Fibroblast of mammary gland (primary cell): ENCODE results near the gene NGEF.

Experiments used
- DNase-seq: peaks from one replicate; pipeline ENCODE4 v3.0.0-alpha.2; 2010; ENCODE audit warnings: low read depth
- H3K4me3 ChIP-seq: 2 replicates; pipeline ENCODE4 v1.5.1; 2011; ENCODE audit warnings: low read depth, mild to moderate bottlenecking, low read length, moderate library complexity; ENCODE audit not compliant: control insufficient read depth
- TF ChIP-seq, protein P1 (sequence below): conservative IDR thresholded peaks from 2 replicates; pipeline ENCODE4 v1.5.1; 2011; ENCODE audit warnings: low read depth, low read length, inconsistent platforms; ENCODE audit not compliant: control insufficient read depth, insufficient read depth

NGEF gene

DNA sequence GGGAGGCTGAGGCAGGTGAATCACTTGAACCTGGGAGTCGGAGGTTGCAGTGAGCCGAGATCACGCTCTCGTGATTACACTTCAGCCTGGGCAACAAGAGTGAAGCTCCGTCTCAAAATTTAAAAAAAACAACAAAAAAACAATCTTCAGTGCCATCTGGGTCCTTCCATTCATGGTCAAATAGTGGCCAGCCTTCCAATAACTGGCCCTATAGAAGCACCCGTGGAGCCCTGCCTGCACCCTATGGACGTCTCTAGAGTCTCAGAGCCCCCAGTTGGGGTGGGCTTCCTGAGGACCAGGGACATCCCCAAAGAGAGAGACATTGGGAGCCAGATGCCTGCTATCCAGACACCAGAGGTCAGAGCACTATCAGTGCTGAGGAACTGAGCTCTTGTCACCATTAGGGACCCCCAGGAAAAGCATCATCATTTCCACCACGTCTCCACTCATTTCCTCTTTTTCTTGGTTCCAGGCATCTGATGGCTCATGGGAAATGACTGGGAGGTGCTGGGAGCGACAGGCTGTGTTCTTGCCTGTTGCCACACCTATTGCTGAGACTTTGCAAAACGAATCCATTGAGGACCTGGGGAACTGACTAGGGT lies 28.8 kb upstream of the NGEF start:
- TF ChIP-seq, protein P1, sequence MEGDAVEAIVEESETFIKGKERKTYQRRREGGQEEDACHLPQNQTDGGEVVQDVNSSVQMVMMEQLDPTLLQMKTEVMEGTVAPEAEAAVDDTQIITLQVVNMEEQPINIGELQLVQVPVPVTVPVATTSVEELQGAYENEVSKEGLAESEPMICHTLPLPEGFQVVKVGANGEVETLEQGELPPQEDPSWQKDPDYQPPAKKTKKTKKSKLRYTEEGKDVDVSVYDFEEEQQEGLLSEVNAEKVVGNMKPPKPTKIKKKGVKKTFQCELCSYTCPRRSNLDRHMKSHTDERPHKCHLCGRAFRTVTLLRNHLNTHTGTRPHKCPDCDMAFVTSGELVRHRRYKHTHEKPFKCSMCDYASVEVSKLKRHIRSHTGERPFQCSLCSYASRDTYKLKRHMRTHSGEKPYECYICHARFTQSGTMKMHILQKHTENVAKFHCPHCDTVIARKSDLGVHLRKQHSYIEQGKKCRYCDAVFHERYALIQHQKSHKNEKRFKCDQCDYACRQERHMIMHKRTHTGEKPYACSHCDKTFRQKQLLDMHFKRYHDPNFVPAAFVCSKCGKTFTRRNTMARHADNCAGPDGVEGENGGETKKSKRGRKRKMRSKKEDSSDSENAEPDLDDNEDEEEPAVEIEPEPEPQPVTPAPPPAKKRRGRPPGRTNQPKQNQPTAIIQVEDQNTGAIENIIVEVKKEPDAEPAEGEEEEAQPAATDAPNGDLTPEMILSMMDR: no peak
- DNase-seq: no peak
- H3K4me3 ChIP-seq: no peak overlapping the region

DNA sequence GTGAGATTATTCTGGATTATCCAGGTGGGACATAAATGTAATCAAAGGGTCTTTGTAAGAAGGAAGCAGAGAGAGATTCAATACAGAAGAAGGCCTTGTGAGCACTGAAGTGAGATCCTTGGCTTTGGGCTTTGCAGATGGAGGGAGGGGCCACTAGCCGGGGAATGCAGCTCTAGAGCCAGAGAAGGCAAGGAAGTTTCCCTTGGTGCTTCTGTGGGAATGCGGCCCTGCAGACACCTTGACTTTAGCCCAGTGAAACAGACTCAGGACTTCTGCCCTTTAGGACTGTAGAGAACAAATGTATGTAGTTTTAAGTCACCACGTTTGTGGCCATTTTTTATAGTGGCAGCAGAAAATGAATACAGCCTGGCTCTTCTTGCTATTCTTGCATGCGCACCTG lies 27.5 kb upstream of the NGEF start:
- TF ChIP-seq, protein P1: no peak
- no peak for DNase-seq
- H3K4me3 ChIP-seq: no peak overlapping the region

GRCh38 chr2:233039846-233040530 lies 26.9 kb upstream of the NGEF start:
- no peak for DNase-seq
- TF ChIP-seq, protein P1: no peak
- H3K4me3 ChIP-seq: no peak overlapping the region

GRCh38 chr2:233039212-233039845 lies 26.3 kb upstream of the NGEF start:
- H3K4me3 ChIP-seq: no peak overlapping the region
- no peak for DNase-seq
- TF ChIP-seq, protein P1: no peak

DNA sequence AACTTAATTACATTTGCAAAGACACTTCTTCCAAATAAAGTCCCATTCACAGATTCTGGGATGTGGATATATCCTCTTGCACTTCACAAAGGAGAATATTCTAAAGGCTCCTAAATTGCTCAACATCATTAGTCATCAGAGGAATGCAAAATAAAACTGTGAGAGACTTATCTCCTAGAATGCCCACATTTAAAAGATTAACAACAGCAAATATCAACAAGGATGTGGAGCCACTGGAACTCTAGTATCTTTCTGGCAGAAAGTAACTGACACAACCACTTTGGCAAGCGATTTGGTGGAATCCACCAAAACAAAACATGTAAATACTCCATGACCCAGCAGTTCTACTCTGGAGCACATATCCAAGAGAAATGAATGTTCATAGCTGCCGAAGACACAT lies 24.0 kb upstream of the NGEF start:
- DNase-seq: peak; percentile 62
- H3K4me3 ChIP-seq: no peak overlapping the region
- TF ChIP-seq, protein P1: no peak

DNA sequence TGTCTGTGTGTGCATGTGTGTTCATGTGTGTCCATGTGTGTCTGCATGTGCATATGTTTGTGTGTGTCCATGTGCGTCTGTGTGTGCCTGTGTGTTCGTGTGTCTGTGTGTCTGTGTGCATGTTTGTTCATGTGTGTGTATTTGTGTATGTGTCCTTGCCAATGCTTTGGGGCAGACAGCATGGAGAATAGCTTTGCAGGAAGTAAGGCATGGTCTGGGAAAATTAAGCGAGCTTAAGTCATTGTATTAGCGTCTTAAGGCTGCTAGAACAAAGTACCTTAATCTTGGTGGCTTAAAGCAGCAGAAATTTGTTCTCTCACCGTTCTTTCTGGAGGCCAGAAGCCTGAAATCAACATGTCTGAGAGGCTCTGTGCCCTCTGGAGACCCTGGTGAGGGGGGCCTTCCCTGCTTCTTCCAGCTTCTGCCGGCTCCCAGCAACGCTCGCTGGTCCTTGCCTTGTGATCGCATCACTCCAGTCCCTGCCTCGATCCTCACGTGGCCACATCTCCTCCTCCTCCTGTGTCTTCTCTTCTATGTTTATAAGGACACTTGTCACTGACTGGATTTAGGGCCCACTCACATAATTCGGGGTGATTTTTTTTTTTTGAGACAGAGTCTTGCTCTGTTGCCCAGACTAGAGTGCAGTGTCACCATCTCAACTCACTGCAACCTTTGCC lies 23.2 kb upstream of the NGEF start:
- DNase-seq: no peak
- TF ChIP-seq, protein P1: no peak
- H3K4me3 ChIP-seq: no peak overlapping the region
